Measurements from ENCODE around the gene MACROD2. TPM values are rescaled to one million over a fixed set of nuclear protein-coding genes. Genes with fewer than 3 reads are reported as not detected.

MACROD2 gene
- polyA plus RNA-seq, 10 donors = 2.4 to 5.0 (median 3.6) TPM

DNA sequence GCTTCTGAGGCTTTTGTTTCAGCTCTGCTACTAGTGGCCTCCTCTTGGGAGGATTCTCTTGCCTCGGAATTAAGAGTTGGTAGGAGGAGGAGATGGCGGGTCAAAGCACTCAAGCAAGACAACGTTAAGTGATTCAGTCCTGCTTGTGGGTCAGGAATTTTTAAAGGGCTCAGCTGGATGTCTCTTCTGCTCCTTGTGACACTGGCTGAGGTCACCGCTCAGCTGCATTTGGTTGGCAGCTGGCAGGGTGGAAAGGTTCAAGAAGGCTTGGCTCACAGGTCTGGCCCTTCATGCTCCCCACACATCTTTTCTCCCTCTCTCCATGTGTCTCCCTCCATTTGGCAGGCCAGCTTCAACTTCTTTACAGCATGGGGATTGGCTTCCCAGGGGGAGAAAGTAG is 1936.6 kb downstream of the MACROD2 start:
- DNase-seq = no peak

DNA sequence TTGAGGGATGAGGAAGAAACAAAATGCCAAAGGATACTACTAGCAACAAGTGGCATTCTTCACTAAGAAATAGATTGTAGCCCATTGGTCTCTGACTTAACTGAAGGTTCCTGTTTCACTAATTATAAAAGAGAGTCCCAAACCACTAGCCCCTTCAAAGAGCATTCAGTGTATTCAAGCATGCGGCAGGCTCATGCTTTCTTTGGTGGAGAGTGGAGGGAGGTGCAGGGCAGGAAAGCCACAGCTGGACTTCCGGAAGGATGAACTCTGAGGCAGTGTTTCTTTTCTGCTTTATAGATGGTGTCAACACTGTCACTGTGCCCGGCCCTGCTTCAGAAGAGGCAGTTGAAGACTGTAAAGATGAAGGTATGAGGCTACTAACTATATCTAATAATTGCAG is 1941.9 kb downstream of the MACROD2 start:
- no peak for DNase-seq

GRCh38 chr20:15938847-15939246 is 1943.5 kb downstream of the MACROD2 start:
- DNase-seq = no peak

DNA sequence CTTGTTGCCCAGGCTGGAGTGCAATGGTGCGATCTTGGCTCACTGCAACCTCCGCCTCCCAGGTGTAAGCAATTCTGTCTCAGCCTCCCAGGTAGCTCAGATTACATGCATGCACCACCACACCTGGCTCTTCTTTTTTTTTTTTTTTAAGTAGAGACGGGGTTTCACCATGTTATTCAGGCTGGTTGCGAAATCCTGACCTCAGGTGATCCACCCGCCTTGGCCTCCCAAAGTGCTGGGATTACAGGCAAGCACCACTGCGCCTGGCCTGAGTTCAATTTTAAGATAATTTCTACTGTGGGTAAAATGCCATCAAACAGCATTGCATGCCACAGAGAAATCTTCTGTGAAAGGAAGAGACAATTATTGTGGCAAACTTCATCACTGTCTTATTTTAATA is 1944.8 kb downstream of the MACROD2 start:
- no peak for DNase-seq

DNA sequence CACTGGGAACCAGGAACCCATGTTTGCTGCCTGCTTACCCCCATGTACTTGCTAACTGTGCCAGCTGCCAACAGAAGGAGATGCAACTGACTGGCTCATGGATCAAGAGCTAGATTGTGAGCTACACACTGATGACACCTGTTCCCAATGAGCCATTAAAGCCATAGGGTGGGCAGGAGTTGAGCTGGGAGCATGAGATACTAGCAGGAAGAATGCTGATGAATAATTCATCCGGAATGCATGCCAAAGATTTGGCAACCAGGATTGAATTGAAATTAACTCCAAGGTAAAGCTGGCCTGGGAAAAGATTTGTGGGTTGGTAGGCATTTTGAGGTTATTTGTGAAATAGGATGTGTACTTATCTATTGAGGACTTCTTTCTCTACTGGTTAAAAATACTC is 1946.8 kb downstream of the MACROD2 start:
- DNase-seq = peak in 2 of 3 donors; percentile 15 to 41

GRCh38 chr20:15945289-15945688 is 1950.0 kb downstream of the MACROD2 start:
- peak in 1 of 3 donors; percentile 31 for DNase-seq

- DNase-seq = no peak
Measured at GRCh38 chr20:15949391-15949790, 1954.1 kb downstream of the MACROD2 start.

GRCh38 chr20:15951658-15952057 is 1956.3 kb downstream of the MACROD2 start:
- DNase-seq = no peak

- DNase-seq = no peak
Measured at GRCh38 chr20:15958142-15958541, 1962.8 kb downstream of the MACROD2 start.

- DNase-seq = no peak
Measured at GRCh38 chr20:15965165-15965564, 1969.8 kb downstream of the MACROD2 start.

- DNase-seq = no peak
Measured at GRCh38 chr20:15967334-15967733, 1972.0 kb downstream of the MACROD2 start.

DNA sequence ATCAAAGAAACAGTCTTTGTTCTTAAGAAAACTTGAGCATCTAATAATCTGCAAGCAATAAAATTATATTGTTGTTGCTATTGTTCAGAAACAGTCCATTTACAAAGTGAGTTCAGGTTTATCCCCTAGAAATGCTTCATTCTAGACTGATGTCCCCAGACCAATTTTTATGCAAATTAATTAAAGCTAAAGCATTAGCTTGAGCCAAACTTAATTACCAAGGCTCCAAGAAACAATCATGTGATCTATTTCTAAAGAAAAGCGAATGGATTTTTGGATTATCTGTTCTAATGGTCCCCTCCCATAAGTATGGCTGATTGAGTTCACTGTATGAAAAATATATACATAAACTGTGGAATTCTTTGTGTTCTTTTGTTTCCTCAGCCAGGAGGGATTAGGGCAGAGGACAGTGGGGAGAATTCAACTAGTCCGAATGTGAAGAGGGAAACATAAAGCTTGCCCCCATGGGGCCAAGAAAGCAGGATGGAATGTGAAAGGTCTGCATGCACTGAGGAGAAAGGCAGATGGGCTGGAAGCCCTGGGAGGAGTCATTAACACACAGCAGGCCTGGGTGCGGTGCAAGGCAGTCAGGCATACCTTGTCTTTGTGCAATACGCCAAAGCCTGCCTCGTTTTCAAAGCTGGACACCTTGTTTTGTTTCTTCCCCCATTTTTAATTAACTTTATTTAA is 1980.9 kb downstream of the MACROD2 start:
- no peak for DNase-seq

GRCh38 chr20:15977026-15977425 is 1981.7 kb downstream of the MACROD2 start:
- DNase-seq = no peak

- DNase-seq = no peak
Measured at GRCh38 chr20:15977758-15978157, 1982.4 kb downstream of the MACROD2 start.

DNA sequence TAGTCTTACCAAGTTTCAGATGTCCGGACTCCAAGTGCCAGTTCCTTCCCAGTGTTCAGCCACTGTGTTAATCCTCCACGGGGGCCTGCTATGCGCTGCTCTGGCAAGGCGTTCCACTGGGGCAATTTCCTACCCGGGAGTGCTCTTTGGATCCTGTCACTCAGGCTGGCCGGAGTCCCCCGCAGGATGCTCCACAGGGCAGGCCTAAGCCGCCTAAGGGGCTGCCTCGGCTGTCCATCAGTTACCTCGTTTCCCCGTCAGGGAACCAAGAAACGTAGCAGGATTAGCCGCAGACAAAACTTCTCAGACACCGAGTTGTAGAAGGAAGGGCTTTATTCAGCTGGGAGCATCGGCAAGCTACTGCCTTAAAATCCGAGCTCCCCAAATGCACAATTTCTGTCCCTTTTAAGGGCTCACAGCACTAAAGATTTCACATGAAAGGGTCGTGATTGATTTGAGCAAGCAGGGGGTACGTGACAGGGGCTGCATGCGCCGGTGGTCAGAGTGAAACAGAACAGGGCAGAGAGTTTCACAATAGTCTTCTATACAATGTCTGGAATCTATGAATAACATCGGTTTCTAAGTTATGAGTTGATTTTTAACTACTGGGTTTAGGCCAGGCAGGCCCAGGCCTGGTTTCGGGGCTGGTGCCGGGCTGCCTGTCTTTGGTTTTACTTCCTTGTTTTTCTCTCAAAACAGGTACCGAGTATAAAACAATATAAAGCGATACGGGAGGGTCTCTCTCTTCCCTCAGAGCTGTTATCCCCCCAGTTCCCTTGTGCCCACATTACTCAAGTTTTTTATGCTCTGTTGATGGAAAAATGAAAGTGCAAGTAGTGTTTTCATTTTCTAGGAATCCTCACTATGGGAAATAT is 1990.4 kb downstream of the MACROD2 start:
- DNase-seq = peak in 1 of 3 donors; percentile 28

DNA sequence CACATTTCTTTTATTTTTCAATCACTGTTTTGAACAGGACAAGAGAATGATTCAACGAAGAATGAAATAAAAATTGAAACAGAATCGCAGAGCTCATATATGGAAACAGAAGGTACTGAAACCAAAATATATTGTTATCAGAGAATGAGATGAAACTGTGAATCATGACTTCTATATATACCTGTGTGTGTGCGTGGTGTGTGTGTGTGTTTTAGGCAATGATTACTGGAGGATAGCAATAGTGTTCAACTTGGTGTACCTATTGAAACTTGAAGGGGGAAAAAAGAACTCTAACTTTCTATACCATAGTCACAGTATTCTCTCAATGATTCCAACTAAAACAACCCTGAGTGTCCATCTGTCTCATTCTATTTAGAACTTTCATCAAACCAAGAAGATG is 1991.4 kb downstream of the MACROD2 start:
- no peak for DNase-seq

- DNase-seq = no peak
Measured at GRCh38 chr20:15991279-15991678, 1996.0 kb downstream of the MACROD2 start.

- DNase-seq = no peak
Measured at GRCh38 chr20:15992564-15992963, 1997.2 kb downstream of the MACROD2 start.

- no peak for DNase-seq
Measured at GRCh38 chr20:16000112-16000511, 2004.8 kb downstream of the MACROD2 start.

- no peak for DNase-seq
Measured at GRCh38 chr20:16001286-16001685, 2006.0 kb downstream of the MACROD2 start.

DNA sequence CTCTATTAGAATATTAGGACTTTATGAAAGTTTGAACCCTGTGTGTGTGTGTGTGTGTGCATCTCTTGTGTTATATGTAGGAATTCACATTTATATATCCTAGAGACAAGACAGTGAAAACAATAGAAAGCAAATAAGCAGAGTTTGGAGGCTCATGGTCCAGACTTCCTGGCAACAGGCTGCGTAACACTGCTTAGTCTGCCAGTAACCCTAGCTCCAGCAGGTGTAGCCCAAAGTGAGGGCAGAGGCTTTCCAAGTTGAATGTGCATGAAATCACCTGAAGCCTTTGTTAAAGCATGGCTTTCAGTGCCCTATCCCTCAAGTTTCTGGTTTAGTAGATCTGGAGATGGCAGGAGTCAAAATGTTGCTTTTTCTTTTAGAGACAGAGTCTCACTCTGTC is 2008.0 kb downstream of the MACROD2 start:
- no peak for DNase-seq

DNA sequence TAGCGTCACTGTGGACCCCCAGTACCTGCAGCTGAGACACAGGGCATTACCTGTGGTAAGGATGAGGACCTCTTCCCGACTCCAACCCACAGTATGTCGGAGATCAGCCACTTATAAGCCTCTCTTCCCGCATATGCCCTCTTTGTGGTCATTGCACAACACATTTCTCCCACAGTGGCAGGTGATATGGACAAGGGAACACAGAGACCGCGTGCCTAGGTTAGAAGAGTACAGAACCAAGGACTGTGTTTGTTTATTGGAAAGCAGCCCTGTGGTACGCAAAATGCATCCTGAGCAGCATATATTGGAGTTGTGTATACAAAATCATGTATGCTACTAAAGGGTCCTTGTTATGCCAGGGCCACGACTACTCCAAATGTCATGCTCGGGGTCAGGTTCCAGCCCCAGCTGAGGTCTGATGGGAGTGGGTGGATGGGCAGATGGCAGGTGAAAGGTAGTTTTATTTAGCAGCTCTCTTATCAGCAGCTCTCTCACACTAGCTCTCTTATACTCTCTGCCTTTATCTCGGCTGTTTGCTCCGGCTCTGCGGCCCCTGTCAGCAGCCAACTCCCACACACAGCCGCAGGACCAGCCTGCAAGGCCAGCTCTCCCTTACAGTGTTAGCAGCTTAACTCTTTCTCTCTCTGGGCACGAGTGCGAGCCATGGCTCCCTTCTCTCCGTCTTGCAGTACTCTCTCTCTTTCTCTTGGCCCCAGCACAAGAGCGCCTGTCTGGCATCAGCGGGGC is 2009.0 kb downstream of the MACROD2 start:
- no peak for DNase-seq

Data from muscle of back (tissue), 11 donors.